DMS114 treated with DMSO at 0.1 percent for 48 hours (cell line): ENCODE data around the gene SLIT3.

Experiments used
- DNase-seq: peaks from one replicate; lab custom pipeline; 2025; ENCODE audit not compliant: unreplicated experiment; lab: John Stamatoyannopoulos, UW

SLIT3 gene

DNA sequence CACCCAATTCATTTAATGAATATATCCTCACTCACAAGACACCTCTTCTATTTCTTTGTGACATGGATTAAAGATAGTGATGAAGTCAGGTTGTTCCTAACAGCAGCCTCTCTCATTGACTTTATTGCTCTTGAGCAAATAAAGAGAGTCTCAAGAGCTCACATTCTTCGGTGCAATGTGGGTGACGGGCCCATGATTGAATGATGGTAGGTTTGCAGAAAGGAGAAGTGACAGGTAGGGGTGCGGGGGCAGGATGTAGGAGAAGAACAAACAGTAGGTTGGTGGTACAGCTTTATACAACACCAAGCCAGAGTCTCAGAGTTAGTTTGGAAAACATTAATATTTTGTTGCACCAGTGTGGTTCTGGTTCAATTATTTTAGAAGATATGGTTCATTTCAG is 122.2 kb downstream of the SLIT3 start:
- no peak for DNase-seq

DNA sequence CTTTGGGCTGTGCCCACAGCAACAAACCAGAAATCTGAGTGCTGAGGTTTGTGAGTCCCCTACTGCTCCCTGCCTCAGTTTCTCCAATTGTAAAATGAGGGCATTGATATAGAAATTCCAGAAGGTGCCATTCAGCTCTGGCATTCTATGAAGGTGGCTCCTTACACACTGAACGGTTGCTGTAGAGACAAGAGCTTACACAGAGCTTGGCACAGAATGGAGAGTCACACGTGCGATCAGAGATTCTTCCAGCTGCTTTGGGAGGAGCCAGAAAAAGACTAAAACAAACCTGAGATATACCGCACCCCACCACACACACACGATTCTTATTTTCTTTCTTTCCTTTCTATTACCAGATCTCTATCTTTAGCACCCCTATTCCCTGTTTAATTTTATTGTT is 122.7 kb downstream of the SLIT3 start:
- DNase-seq: no peak

DNA sequence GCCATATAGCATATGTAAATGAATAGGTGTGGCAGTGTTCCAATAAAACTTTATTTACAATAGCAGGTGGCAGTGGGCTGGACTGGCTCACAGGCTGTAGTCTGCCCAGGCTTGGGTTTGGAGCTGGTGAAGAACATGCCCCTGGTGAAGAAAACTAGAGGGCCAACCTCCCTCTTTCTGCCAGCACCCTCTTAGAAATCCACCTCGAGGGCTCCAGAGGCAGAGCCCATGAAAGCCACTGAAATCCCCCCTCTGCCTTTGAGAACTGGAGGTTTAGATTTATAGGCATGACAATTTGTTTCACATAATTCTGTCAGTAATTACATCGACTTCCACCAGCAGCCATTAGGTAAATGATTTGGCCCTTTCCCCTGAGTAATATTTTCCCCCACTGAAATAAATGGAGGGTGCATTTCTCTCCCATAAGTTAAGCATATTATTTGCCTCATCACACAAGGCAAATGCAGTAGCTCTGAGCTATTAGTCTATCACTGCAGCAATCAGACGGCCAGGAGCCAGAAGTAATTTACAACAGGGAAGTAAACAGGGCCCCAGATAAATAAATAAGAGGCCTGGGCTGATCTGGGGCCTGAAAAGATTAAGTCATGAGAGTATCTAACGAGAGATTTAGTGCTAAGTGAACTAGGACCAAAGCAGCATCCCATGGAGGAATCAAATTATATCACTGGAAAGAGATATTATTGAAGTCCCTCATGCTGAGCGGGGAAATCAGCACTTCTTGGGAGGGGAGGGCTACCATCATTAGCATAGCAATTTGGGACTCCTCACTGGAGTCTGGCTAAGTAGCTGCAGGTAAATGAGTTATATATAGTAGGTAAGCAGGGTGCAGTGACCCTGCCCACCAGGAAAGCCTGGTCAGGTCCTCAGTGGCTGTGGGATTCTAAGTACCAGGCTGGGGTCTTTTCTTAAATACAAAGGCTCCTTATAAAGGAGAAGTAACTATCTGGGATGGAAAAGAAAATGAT is 123.9 kb downstream of the SLIT3 start:
- no peak for DNase-seq

DNA sequence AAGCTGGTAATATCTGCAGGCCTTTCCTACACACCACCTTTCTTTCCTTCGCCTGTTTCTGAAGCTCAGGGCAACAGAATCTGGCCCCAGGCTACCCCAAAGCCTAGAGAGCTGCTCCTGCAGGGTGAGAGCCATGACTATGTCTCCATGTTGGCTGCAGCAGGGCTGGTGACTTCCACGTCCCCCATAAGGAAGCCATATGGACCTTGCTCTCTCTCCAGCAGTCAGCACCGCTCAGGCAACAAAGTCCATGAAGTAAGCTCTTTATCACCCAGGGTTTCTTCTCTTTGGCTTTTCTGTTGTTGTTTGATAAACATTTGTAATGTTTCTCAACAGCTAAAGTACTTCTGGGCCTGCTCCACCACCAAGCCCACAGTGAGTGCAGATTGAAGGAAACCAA is 125.2 kb downstream of the SLIT3 start:
- DNase-seq: no peak

DNA sequence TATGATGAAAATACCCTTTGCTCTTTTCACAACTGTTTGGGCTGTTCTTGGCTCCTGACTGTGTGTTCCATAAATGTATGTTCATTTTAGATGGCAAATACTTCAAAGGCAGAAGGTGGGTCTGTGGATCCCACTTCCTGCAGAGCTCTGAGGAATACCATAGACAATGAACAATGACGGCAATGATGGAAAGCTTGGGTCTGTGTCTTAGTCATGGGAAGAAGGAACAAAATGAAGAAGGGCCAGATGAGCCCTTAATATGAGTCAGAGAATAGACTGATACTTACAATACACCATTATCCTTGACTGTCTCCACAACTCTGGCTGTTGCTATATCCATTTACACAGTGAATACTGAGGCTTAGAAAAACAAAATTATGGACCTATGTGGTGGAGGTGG is 126.0 kb downstream of the SLIT3 start:
- no peak for DNase-seq

DNA sequence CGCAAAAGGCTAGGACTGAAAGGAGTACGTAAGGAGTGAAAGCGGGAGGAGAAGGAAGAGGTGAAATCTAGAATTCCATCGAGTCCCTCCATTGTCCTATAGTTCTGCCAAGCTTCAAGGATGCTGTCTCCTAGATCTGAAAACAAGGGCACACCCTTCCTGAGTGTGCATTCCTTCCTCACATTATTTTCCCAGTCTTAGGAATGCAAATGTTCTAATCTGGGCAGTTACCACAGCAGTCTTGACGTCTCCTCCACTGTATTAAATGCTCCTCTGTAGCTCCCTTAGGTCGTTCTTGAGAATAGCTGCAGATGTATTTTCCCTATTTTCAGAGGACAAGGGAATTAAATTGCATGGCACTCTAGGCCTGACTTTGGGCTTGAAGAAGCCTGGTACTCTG is 127.6 kb downstream of the SLIT3 start:
- DNase-seq: no peak

- no peak for DNase-seq
Measured at GRCh38 chr5:169171515-169171914, 129.4 kb downstream of the SLIT3 start.

DNA sequence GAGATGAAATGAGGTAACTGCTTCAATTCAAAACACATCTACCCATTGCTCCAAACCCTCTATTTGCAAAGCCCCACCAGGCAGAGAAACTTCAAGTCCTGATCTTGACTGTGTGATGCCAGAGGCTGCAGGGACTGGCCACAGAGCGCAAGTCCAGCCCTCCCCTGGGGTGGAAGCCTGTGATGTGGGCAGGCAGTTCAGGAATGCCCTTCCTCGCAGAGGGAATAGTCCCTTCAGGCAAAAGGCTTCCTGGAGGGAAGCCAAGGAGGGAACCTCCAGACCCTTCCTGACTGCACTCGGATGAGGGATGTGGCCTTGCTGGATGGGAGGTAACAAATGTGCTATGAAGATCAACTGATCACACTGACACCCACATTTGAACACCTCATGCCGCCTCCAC is 131.2 kb downstream of the SLIT3 start:
- DNase-seq: no peak

- DNase-seq: no peak
Measured at GRCh38 chr5:169168280-169168679, 132.7 kb downstream of the SLIT3 start.

GRCh38 chr5:169166078-169166477 is 134.9 kb downstream of the SLIT3 start:
- DNase-seq: no peak

GRCh38 chr5:169165052-169165451 is 135.9 kb downstream of the SLIT3 start:
- no peak for DNase-seq

DNA sequence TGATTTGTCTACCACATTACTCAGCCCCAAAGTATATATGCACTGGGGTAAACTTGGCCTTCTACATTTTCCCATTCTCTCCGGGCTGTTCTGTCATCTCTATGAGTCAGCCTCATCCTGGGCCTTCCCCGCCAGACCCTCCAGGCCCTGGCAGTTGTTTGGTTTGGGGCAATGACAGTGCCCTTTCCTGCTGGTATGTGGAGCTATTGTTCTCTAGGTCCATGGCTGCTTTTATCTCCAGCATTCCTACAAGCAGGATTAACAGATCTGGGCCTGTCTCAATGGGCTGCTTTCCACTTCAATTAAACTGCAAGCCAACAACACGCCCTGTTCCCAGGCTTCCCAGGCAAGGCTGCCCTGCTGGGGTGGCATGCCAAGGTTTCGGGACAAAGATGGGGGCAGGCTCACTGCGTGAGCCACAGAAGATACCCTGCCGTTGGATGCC is 136.4 kb downstream of the SLIT3 start:
- no peak for DNase-seq

DNA sequence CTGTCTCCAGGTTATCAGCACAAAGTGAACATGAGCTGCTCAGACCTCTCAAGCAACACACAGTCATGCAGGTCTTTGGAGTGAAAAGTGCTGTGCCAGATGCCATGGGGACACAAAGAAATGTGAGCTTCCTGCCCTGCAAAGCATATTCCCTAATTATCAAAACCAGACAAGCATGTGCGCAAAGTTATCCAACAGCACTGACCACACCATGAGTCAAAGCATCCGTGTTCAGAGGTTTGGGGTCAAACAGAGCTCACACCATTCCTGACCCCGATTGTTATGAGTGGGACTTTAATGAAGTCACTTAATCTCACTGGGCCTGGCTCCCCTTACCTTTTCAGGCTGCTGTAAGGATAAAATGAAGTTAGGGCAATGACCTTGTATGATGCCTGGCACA is 138.5 kb downstream of the SLIT3 start:
- no peak for DNase-seq

DNA sequence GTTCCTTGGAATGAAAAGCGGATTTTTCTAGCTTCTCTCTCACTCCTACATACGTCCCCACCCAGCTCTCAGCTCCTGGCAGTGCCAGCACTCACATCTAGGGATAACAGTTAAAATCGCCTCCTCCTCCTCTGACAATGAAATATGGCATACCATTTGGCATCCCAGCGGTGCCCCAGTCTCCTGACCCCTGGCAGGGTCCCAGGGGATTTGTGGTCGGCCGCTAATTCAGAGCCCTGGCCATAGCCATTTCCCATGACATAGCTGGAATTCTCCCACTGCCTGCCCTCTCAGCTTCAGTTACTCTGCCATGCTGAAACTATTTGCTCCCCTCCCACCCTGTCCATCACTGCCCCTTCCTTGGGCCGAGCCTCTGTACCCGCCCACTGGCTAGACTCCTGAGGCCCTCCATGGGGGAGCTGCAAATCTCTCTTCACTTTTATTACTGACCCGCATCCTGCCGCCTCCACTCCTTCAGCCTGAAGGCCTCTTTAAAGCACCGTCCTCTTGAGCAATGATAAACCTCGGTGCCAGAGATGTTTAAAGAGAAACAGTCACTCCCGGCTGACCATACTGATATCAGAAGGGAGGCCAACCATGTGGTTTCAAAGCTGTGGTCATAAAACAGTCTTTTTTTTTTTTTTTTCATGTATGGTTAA is 139.8 kb downstream of the SLIT3 start:
- DNase-seq: no peak

- DNase-seq: no peak
Measured at GRCh38 chr5:169160405-169160901, 140.5 kb downstream of the SLIT3 start.

GRCh38 chr5:169158764-169159163 is 142.2 kb downstream of the SLIT3 start:
- DNase-seq: no peak

- DNase-seq: no peak
Measured at GRCh38 chr5:169157064-169157463, 143.9 kb downstream of the SLIT3 start.

GRCh38 chr5:169154679-169155078 is 146.3 kb downstream of the SLIT3 start:
- no peak for DNase-seq

- no peak for DNase-seq
Measured at GRCh38 chr5:169153405-169153804, 147.5 kb downstream of the SLIT3 start.

GRCh38 chr5:169152946-169153345 is 148.0 kb downstream of the SLIT3 start:
- no peak for DNase-seq

DNA sequence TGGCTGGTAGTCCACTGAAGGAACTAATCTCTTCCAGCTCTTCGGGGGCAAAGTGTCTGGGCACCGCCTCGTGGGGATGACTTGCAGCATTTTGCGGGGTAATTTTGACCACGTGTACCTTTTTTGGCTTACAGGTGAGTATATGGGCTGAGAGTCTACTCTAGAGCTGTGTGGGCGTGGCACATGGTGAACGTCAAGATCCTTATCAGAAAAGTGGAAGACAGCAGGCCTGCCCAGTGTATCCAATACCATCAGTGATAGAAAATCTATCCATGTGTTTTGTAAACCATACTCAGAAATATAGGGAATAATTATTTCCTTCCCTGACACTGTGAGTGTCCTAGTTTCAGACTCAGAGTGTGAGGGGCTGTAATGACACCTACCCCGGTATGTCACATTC is 148.5 kb downstream of the SLIT3 start:
- no peak for DNase-seq
